HepG2 (cell line): ENCODE results near the gene NPHP4. TPM values are rescaled to one million over a fixed set of nuclear protein-coding genes. Genes with fewer than 3 reads are reported as not detected.

Experiments
- ATRX ChIP-seq: sonication (generic); formaldehyde crosslinking; IDR thresholded peaks from 2 replicates; pipeline ENCODE4 v1.4.0; 2020; ENCODE audit warnings: missing genetic modification reagents, borderline replicate concordance
- FLYWCH1 ChIP-seq: sonication (generic); formaldehyde crosslinking; IDR thresholded peaks from 2 replicates; pipeline ENCODE4 v1.8.1; 2023; ENCODE audit warnings: mild to moderate bottlenecking, missing genetic modification reagents
- KDM2A ChIP-seq: sonication (generic); formaldehyde crosslinking; IDR thresholded peaks from 2 replicates; pipeline ENCODE4 v1.4.0; 2020; ENCODE audit warnings: low read depth, missing genetic modification reagents, borderline replicate concordance
- WIZ ChIP-seq: sonication (generic); formaldehyde crosslinking; IDR thresholded peaks from 2 replicates; pipeline ENCODE4 v1.5.1; 2020; ENCODE audit warnings: mild to moderate bottlenecking, missing genetic modification reagents
- YEATS2 ChIP-seq: sonication (generic); formaldehyde crosslinking; IDR thresholded peaks from 2 replicates; pipeline ENCODE4 v1.4.0; 2020; ENCODE audit warnings: missing genetic modification reagents, borderline replicate concordance
- ZFP90 ChIP-seq: sonication (generic); formaldehyde crosslinking; IDR thresholded peaks from 2 replicates; pipeline ENCODE4 v1.8.0; 2022; ENCODE audit warnings: missing genetic modification reagents, mild to moderate bottlenecking, inconsistent platforms, borderline replicate concordance
- ZIK1 ChIP-seq: sonication (generic); formaldehyde crosslinking; IDR thresholded peaks from 2 replicates; pipeline ENCODE4 v1.5.0; 2020; ENCODE audit warnings: mild to moderate bottlenecking, low read depth, missing genetic modification reagents, borderline replicate concordance
- ZNF296 ChIP-seq: sonication (generic); formaldehyde crosslinking; conservative IDR thresholded peaks from 2 replicates; pipeline ENCODE4 v1.5.0; 2020; ENCODE audit warnings: mild to moderate bottlenecking, missing genetic modification reagents
- ZNF775 ChIP-seq: sonication (generic); formaldehyde crosslinking; IDR thresholded peaks from 2 replicates; pipeline ENCODE4 v1.4.0; 2020; ENCODE audit warnings: missing genetic modification reagents, mild to moderate bottlenecking, moderate library complexity, borderline replicate concordance
- ZNF782 ChIP-seq: sonication (generic); formaldehyde crosslinking; IDR thresholded peaks from 2 replicates; pipeline ENCODE4 v1.4.0; 2020; ENCODE audit warnings: missing genetic modification reagents, mild to moderate bottlenecking, borderline replicate concordance
- polyA plus RNA-seq, 8 experiments: library from polyadenylated mRNA; depleted of rRNA in 3 of 8; stranded (reverse) in 7 of 8; unstranded in 1 of 8; fragments of >200 nt; fragmentation: Illumina TruSeq in 4 of 8; extraction: Trizol in 4 of 8; gene quantifications; 2 replicates each; pipeline versions ENCODE4 v1.2.1 to v1.2.3, GENCODE V29; 2011 to 2016; ENCODE audit warnings: low read depth in 4 of 8, missing spikeins in 1 of 8, mixed read lengths in 1 of 8; ENCODE audit not compliant: insufficient read depth in 1 of 8
- total RNA-seq, 5 experiments: library from RNA; depleted of rRNA; stranded (reverse); fragments of >200 nt; fragmentation: Illumina TruSeq; extraction: Trizol; gene quantifications; 2 replicates each; pipeline ENCODE4 v1.2.3, GENCODE V29; 2016; ENCODE audit warnings: low read depth in 1 of 5
- TF ChIP-seq, protein P1 (sequence below): sonication (generic); formaldehyde crosslinking; IDR thresholded peaks from 2 replicates; pipeline ENCODE4 v1.4.0; 2020; ENCODE audit warnings: missing genetic modification reagents, borderline replicate concordance
- TF ChIP-seq, protein P2 (sequence below): sonication (generic); formaldehyde crosslinking; IDR thresholded peaks from 2 replicates; pipeline ENCODE4 v1.8.0; 2023; ENCODE audit warnings: mild to moderate bottlenecking, missing genetic modification reagents
- TF ChIP-seq, protein P3 (sequence below): sonication (generic); formaldehyde crosslinking; IDR thresholded peaks from 2 replicates; pipeline ENCODE4 v1.4.0; 2020; ENCODE audit warnings: missing genetic modification reagents
- TF ChIP-seq, protein P4 (sequence below), 2 experiments: sonication (generic) in 1 of 2; formaldehyde crosslinking in 1 of 2; IDR thresholded peaks; 2 replicates each; pipeline versions ENCODE4 v1.4.0 to v1.6.1; 2016 to 2020; ENCODE audit warnings: borderline replicate concordance in 1 of 2, low read depth in 1 of 2, mild to moderate bottlenecking in 1 of 2, missing genetic modification reagents in 1 of 2

Gene NPHP4
- total and polyA plus RNA-seq, 2 of the 13 experiments (the other 11 are each of a cell fraction or from before 2014, with no cell fraction given): 4.4 to 6.8 TPM

DNA sequence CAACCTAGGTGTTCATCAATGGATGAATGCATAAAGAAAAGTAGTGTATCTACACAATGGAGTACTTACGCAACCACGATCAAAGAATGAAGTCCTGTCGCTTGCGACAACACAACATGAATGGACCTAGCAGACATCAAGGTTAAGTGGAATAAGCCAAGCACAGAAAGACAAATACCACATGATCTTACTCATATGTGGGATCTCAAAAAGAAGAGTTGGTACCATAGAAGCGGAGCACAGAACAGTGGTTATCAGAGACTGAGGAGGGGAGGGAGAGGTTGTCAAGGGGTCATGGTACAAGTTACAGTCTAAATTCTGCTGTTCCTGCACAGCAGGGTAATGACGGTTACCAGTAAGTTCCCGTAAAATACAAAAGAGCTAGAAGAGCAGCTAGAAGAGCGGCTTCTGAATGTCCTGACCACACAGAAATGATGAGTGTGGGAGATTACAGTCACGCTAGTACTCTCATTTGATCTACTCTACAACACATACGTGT, 36.7 kb downstream of the NPHP4 start (continued):
- TF ChIP-seq, protein P1, sequence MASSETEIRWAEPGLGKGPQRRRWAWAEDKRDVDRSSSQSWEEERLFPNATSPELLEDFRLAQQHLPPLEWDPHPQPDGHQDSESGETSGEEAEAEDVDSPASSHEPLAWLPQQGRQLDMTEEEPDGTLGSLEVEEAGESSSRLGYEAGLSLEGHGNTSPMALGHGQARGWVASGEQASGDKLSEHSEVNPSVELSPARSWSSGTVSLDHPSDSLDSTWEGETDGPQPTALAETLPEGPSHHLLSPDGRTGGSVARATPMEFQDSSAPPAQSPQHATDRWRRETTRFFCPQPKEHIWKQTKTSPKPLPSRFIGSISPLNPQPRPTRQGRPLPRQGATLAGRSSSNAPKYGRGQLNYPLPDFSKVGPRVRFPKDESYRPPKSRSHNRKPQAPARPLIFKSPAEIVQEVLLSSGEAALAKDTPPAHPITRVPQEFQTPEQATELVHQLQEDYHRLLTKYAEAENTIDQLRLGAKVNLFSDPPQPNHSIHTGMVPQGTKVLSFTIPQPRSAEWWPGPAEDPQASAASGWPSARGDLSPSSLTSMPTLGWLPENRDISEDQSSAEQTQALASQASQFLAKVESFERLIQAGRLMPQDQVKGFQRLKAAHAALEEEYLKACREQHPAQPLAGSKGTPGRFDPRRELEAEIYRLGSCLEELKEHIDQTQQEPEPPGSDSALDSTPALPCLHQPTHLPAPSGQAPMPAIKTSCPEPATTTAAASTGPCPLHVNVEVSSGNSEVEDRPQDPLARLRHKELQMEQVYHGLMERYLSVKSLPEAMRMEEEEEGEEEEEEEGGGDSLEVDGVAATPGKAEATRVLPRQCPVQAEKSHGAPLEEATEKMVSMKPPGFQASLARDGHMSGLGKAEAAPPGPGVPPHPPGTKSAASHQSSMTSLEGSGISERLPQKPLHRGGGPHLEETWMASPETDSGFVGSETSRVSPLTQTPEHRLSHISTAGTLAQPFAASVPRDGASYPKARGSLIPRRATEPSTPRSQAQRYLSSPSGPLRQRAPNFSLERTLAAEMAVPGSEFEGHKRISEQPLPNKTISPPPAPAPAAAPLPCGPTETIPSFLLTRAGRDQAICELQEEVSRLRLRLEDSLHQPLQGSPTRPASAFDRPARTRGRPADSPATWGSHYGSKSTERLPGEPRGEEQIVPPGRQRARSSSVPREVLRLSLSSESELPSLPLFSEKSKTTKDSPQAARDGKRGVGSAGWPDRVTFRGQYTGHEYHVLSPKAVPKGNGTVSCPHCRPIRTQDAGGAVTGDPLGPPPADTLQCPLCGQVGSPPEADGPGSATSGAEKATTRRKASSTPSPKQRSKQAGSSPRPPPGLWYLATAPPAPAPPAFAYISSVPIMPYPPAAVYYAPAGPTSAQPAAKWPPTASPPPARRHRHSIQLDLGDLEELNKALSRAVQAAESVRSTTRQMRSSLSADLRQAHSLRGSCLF (CRISPR knock-in tag): no peak
- TF ChIP-seq ATRX (CRISPR knock-in tag) (no peak), ZNF775 (CRISPR knock-in tag) (no peak), ZNF296 (CRISPR knock-in tag) (no peak), ZIK1 (CRISPR knock-in tag) (no peak), ZFP90 (CRISPR knock-in tag) (no peak), YEATS2 (CRISPR knock-in tag) (peak; percentile 15; the same call in 1 of the 2 replicates), ZNF782 (CRISPR knock-in tag) (no peak), WIZ (no peak), FLYWCH1 (no peak), KDM2A (no peak)
- TF ChIP-seq, protein P2, sequence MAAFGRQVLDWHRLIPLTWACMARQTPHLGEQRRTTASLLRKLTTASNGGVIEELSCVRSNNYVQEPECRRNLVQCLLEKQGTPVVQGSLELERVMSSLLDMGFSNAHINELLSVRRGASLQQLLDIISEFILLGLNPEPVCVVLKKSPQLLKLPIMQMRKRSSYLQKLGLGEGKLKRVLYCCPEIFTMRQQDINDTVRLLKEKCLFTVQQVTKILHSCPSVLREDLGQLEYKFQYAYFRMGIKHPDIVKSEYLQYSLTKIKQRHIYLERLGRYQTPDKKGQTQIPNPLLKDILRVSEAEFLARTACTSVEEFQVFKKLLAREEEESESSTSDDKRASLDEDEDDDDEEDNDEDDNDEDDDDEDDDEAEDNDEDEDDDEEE (CRISPR knock-in tag): no peak
- TF ChIP-seq, protein P3, sequence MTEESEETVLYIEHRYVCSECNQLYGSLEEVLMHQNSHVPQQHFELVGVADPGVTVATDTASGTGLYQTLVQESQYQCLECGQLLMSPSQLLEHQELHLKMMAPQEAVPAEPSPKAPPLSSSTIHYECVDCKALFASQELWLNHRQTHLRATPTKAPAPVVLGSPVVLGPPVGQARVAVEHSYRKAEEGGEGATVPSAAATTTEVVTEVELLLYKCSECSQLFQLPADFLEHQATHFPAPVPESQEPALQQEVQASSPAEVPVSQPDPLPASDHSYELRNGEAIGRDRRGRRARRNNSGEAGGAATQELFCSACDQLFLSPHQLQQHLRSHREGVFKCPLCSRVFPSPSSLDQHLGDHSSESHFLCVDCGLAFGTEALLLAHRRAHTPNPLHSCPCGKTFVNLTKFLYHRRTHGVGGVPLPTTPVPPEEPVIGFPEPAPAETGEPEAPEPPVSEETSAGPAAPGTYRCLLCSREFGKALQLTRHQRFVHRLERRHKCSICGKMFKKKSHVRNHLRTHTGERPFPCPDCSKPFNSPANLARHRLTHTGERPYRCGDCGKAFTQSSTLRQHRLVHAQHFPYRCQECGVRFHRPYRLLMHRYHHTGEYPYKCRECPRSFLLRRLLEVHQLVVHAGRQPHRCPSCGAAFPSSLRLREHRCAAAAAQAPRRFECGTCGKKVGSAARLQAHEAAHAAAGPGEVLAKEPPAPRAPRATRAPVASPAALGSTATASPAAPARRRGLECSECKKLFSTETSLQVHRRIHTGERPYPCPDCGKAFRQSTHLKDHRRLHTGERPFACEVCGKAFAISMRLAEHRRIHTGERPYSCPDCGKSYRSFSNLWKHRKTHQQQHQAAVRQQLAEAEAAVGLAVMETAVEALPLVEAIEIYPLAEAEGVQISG (CRISPR knock-in tag): peak; percentile 57; the same call in 1 of the 2 replicates
- TF ChIP-seq, protein P4, sequence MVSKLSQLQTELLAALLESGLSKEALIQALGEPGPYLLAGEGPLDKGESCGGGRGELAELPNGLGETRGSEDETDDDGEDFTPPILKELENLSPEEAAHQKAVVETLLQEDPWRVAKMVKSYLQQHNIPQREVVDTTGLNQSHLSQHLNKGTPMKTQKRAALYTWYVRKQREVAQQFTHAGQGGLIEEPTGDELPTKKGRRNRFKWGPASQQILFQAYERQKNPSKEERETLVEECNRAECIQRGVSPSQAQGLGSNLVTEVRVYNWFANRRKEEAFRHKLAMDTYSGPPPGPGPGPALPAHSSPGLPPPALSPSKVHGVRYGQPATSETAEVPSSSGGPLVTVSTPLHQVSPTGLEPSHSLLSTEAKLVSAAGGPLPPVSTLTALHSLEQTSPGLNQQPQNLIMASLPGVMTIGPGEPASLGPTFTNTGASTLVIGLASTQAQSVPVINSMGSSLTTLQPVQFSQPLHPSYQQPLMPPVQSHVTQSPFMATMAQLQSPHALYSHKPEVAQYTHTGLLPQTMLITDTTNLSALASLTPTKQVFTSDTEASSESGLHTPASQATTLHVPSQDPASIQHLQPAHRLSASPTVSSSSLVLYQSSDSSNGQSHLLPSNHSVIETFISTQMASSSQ (IDR thresholded peaks at IDR 0.05; ENCODE audit: low read depth): no peak
- TF ChIP-seq, protein P4 (CRISPR knock-in tag; IDR thresholded peaks at IDR 0.05; ENCODE audit: borderline replicate concordance): peak; percentile 76; the same call in 1 of the 2 replicates
